Stimulated activated CD8-positive, alpha-beta memory T cell treated with anti-CD3 and anti-CD28 coated beads, Interleukin-2, amount 100 ng/mL, for 48 hours (primary cell): ENCODE data around the gene YPEL1.

ENCODE experiments used
- DNase-seq, 2 donors: peaks; one replicate each; pipeline ENCODE4 v3.0.0-alpha.2; 2020; ENCODE audit warnings: low read depth in 2 of 2

Gene YPEL1, protein sequence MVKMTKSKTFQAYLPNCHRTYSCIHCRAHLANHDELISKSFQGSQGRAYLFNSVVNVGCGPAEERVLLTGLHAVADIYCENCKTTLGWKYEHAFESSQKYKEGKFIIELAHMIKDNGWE

DNA sequence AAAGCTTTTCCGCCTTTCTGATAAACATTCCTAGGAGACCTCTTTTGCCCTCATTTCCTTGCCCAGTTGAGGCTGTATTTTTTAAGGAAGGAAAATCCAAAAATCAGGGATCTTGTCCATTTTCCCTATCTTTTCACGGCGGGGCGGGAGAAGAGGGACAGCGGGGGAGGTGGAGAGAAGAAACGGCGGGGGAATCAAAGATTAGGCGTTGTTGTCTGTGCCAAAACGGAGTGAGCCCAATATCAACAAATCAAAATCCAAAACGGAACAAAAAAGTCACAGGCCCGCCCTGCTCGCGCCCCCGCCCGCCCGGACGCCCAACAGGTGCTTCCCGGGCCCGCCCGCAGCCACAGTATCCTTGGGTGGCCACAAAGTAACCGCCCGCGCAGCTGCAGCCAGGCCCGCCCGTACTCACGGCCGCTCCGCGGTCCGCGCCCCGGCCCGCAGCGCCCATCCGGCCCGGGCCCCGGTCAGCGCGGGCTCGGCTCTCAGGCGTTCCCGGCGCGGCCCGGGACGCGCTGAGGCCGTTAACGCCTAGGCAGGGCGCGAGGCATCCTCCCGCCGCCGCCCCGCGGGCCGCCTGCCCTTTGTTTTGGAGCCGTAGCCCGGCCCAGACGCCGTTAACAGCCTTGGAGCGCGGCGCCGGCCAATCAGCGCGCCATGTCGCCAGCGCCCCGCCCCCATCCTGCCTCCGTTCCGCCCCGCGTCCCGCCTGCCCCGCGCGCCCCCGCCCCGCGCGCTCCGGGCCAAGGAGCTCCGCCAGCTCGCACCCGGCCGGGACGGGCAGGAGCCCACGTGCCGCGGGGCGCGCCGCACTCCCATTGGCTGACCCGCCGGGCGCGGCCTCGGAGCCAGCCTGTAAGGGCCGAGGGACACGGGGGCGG, at the start of gene YPEL1:
TSS of gene YPEL1 (minus strand) at position 595 of the 884 bp plus-strand sequence. CDS start 25,050 bp downstream, outside the sequence.
- peak; percentile 91 to 92 for DNase-seq

DNA sequence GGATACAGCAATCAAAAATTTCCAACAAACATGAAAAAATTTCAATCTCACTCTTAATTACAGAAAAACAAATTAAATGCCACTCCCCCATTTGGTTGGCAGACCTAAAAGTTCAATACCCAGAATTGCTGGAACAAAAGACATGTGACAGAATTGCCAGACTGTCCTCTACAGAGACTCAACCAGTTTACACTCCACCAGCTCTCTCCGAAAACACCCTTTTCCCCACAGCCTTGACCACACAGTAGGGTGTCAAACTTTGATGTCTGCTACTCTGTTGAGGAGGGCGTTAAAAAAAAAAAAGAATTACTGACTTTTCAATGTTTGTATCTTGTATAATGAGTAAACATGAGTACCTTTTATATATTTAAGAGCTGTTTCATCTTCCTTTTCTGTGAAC, 44.7 kb upstream of the YPEL1 start:
- DNase-seq = no peak

DNA sequence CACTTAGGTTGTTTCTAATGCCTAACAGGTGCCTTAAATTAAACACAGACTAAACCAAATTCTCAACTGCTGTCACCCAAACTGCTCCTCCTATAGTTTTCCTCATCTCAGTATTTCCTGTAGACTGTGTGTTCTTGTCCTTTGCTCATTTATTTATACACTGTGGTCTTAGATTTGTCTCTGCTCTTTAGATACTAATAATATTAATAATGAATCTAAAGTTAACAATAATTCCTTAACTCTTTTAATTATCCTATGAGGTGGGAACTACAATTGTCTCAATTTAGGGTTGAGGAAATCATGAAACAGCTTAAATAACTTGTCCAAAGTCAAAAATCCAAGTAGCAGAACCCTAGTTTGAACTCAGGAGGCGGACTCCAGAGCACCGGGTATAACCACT, 43.9 kb upstream of the YPEL1 start:
- no peak for DNase-seq

DNA sequence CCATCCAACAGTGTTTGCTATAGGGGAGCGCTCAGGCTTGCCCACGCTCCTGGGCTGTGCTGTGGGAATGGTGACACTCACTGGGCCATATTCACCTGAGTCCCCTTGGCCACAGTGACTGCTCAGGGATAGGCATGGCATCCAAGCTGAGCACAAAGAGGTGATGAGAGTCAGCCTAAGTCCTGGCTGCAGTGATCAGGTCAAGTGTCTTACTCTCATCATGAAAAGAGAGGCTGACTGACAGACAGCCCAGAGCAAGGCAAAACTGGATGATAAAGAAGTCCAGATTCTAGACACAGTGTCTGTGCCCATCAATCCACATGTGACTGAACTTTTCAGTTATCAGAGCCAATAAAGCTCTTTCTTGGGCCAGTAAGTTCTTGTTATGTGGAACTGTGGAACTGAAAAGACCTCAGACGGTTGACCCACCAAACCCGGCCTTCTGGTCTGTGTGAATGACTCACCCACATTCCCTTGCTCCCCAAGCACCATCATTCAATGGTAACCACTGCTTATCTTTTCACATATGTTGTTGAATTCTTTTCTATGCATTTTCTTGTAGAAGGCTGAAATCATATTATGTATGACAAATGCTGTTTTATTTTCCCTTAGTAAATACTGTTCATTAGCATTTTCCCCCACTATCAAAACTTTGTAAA, 43.2 kb upstream of the YPEL1 start:
- DNase-seq = no peak

DNA sequence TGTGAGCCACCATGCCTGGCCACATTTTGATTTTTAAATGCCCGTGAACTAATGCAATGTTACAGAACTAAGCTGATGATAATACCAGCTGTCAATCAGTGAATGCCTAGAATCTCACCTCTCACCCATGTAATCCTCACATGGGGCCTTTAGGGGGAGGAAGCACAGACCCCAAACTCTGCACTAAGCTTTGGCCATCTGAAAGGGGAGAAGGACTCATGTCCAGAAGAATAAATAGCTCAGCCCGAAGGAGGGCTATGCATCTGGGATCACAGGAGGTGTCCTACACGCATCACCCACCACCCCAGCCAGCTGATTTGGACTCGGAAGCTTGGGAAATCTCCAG, 36.0 kb upstream of the YPEL1 start:
- no peak for DNase-seq

DNA sequence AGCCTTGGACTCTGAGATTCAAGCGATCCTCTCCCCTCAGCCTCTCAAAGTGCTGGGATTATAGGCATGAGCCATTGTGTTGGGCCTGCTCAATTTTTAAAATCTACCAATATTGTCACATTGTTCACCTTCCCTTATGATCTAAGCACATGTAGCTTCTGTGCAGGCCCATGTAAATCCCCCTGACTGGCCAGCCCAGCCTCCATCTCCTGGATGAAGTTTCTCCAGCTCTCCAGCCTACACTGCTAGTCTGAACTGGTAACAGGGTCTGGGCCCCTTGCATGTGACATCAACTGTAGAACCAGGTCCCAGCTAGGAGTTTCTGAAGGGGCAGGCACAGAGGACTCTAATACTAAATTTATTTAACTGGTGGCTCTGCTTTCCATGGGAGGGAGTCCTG, 32.8 kb upstream of the YPEL1 start:
- no peak for DNase-seq

DNA sequence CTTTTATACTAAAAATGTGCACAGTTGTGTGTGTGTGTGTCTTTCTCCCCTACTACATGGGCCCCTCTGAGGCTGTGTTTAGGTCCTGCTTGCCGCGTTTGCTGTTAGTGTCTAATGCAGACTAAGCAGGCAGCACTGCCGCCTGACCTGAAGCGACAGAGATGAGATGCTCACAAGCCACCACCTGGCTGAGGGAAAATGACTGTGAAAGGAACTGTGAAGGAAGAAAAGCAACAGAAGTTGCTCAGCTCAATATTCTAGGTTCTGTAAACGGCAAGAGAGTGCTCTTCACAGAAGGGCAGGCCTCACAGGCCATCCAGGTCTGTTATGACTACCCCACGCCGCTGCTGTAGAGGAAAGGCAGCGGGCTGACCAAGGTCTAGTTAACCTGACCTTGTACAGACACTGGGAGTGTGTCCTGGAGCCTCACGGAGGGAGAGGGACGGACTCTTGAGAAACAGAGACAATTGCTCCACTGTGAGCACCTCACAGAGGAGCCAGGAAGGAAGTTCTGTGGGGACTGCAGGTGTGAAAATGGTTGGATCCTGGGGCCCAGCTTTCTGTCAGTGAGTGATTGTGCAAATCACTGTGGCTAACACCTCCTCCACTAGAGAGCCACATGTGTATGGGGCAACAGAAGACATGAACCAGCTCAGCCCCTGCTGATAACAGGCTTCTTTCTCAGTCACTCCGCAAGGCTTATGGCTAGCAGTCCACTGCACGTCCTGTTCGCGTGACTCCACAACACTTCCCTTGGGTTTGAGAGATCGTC, 31.3 kb upstream of the YPEL1 start:
- DNase-seq = peak; percentile 51 to 54

DNA sequence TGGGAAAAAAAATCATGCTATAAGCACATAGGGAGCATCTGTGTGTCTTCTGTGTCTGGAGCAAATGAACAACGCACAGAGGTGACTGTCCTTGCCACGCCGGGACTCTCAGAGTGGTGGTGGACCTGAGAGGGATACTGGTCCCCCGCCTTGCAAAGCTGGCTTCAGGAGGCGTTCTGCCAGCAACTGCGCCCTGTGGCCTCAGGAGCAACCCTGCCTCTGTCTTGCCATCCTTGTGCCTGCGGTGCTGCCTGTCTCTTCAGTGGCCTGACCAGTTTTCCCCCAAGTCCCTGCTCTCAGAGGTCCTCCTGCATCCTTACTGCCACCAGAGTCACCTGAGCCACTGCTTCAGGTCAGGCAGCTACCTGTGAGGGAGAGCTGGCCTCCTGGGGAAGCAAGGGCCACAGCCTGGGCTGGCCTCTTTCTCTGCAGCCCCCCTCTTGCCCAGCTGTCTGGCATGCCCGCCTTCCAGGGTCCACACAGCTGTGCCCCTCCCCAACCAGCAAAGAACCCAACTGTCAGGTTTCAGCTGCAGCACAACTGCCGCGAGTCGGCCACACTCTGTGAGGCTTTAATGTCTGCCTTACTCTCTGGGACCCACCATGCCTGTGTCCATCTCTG, 30.4 kb upstream of the YPEL1 start:
- no peak for DNase-seq

DNA sequence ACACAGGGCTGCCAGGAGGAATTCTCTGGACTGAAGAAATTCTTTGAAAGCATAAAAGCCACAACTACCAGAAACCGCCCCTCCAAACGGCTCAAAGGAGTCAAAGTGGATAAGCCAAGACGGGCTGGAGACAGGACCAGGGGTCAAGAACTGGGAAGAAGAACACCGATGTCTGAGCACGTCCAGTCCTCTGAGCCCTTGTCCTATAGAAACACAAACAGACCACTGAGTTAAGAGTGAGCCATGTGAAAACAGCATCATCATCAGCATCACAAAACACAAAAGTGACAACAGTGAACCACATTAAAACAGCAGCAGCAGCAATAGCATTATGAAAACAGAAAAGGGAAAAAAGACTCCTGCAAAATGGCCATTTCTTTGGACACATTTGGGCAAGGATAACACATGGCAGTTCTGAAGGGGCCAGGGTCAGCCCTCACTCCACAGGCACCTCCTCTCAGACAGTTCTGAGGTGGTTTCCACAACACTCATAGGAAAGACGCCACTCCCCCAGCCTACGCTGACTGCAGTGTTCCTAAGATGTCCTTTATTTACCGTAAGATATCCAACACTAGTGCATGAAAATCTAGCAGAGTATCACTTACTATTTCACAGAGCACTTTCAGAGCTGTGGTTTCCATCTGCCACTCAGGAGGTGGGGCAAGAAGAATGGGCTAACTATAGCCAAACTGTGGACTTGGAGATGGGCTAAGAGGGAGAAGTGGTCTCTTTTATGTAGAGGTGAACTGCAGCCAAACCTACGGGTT, 28.6 kb upstream of the YPEL1 start:
- peak in 1 of 2 donors; percentile 15 for DNase-seq

DNA sequence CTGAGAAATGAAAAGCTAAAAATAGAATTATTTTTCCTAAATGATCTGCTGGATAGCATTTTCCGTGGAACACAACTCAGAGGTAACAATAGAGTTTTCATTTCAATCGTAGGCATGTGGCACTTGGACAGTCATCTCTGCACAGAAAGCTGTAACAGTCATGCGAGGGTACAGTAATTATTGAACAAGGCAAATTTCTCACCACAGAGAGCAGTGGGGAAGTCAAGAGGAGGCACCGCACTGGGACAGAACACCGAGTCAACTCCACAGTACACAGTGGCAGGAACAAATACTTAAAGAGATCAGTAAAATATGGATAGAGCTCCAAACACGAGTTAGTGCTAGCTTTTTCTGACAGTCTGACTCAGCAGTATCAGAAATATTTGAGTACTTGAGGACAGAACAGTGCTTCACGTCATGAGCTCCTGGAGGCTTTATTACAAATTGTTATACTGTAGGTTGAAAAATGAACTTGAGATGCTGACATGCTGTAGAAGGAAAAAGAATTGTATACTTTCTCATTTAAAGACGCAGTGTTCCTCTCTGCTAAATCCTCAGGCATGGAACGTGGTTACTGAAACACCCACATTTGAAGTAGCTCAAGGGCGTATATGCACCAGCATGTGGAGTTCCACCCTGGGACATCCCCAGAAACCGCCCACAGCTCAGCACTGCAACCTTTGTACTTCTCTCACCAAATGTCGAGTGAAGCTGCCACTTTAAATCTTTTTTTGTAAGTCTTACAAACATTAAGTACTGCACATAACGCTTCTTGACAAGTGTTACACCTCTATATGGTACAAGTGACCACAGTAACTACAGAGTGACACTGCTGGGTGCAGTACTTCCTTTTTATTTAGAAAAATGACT, 27.4 kb upstream of the YPEL1 start:
- peak; percentile 30 to 36 for DNase-seq

DNA sequence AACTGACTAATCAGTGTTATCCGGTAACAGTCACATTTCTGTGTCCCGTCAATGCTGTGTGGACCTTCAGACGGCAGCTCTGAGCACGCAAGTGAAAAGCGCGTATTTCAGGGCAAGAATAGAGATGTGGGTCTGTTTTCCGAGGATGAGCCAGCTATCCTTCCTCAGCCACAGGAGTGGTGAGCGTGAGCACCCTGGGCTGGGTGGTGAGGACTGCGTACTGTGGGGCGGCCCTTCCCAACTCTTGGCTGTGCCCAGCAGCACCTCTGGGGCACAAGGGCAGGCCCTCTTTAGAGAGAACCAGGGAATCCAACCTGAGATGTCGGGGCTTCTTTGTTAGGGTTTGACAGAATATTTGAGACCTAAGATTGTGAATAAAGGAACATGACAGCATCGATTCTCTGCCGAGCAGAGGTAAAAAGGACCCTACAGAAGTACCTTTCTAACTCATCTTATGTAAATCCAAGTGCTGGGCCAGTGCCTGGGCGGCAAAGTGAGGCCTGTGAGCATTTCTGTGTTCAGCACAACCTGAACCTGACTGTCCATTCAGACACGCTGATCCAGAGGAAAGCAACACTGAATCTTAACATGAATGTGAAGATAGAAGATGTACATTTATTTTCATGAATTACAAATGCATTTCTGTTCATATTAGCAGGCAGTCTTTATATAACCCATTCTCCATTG, 26.5 kb upstream of the YPEL1 start:
- no peak for DNase-seq

DNA sequence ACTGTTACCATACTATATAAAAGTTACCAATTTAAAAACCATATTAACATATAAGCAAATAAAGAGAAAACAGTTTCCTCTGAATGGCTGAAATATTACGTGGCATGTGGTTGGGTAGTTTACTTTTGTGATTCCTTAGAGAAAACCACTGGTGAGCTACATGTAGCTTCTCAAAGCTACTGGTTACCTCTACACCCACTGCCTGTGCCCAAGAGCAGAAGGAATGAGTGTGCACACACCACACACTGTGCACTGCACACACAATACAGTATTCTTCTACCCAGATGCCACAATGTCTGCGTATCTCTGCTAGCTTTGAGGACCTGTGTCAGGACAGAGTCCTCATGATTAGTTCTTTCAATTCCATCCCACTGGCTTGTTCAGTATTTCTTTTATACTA, 25.5 kb upstream of the YPEL1 start:
- DNase-seq = peak in 1 of 2 donors; percentile 23

DNA sequence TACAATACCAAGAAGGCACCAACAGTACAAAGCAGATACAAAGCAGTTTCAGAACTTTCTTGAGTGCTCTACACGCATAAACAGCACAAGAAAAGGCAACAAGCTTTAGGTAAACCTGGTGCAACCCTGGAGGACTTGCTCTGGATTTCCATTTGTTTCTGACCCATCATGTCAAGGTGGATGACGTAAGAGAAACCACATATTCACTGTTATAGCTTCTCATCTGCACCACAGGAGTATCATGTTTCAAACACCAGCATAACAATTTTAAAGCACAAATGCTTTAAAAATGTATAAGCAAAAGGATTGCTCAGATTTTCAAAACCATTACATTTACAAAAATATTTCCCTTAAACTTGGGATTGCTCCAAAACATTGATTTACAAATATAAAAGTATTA, 25.0 kb upstream of the YPEL1 start:
- DNase-seq = no peak

DNA sequence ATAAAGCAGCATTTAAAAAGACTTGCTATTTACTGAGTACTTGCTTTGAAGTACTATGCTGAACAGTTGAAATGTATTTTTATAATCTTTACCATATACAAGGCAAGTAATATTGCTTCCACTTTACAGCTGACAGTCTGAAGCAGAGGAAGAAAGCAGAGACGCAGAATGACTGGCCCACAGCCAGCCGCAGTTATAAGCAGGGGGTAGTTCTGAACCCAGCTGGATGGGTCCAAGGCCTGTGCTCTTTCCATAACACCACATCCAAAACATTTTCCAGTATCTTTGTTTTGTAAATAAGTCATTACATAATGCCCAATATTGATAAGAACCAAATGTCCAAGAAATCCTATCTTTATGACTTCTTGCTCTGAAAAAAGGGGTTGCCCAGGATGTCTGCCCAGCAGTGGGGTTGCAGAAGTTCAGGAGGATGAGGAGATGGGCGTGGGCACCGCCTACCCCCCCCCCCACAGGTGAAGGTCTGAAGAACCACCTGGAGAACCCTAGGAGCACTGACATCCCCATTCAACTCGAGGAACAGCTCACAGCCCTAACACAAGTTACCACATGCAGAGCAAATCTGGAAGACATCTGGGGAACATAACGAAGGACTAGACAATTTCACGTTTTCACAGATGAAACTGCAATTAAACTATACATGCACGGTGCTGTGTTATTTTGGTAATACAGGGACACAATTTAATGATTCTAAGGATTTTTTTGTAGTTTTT, 24.2 kb upstream of the YPEL1 start:
- no peak for DNase-seq

DNA sequence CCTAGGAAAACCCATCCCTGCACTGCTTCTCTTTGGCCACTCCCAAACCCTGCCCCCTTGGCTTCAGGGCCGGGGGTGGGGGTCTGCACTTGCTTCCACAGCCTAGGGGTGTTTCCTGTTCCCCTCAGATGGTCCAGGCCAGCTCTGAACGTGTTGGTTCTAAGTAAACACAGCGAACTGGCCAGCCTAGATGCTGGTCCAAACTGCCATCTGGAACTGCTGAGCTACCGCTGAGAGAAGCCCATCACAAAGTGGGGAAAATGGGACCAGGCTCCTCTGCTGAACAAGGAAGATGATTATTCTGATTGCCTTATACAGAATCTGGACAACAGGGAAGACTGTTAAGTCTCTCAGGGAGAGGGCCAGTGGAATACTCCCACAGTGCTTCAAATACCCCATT, 23.5 kb upstream of the YPEL1 start:
- no peak for DNase-seq

DNA sequence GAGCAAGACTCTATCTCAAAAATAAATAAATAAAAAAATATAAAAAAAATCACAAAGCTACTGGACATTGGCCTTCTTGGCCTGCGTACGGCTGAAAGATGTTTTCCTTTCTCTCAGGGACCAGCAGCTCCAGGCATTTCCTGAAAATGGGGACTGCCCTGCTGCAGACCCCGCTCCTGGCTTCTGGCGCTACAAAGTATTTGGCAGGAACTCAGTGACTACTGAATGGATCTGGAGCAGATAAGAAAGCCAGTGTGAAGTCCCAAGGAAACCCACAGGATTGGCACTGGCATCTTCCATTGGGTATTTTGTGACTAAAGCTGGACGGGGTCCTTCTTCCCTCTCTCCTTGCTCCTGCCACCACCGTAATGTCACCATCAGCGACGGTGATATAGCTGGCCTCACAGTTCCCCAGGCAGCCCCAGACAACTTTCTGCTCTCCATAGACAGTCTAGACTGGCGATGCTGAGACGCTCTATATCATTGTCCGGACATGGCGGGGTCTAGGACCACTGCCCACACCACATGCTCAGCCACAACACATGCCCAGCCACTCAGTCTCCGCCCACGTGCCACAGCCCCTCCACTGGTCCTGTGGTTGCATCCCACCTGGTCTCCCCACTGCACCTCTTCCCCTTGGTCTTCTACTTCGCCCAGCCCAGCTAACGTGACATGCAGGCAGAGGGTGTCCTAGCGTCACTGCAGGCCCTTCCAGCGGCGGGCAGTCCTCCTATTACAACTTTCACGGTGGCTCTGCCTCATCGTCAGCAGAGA, 22.7 kb upstream of the YPEL1 start:
- no peak for DNase-seq

DNA sequence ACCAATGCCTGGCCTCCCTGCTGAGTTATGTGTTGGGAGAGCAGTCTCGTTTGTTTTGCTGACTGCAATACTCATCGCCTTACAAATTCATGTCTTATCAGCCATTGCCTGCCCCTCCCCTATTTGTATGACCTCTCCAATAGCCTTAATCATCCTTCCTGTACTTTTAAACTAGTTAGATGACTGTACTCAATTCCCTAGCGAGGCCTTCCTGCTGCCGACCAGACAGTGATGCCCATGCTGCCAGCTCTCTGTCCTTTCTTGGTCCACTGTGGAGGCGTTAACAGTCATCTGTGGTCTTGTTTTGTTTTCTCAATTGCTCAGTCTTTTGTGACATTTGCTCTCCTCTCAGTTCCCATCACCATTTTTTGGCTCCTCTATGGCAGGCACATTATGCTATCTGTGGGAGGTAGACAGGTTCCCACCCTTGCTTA, 20.3 kb upstream of the YPEL1 start:
- no peak for DNase-seq

DNA sequence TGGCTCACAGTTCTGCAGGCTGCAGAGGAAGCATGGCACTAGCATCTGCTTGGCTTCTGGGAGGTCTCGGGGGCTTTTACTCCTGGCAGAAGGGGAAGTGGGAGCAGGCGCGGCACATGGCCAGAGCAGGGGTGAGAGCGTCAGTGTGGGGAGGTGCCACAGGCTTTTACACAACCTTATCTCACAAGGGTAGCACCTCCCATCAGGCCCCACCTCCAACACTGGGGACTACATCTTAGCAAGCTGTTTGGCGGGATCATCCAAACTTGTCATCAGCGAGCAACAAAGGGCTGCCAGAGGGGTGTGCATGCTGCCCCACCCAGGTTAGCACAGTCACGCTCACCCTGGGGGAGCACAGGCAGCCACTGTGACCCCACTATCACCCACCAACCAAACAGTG, 18.9 kb upstream of the YPEL1 start:
- DNase-seq = no peak
